Measurements from ENCODE around the gene ZBTB34.
"Not testable (repeated sequence)": the region's sequence is repeated elsewhere in the genome, so short reads cannot be mapped to it uniquely, and the experiment has no call there.

The ZBTB34 gene

DNA sequence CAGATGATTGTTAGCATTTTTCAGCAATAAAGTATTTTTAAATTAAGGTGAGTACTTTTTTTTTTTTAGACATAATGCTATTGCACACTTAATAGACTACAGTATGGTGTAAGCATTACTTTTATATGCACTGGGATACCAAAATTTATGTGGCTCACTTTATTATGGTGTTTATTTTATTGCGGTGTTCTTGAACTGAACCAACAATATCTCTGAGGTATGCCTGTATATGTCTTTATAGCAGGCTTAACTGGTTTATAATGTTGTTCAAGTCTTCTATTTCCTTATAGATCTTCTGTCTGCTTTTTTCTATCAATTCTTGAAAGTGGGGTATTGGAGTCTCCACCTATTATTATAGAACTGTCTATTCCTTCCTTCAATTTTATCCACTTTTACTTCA is 37.6 kb upstream of the ZBTB34 start:
- in situ Hi-C loops (cut with MboI; ENCODE audit: low pct_unique_long_range_greater_than_20kb, low sequenced_read_pairs, unreplicated experiment) = no loop called here
- no peak for DNase-seq (ENCODE audit: low spot score)
- TF ChIP-seq, protein P1, sequence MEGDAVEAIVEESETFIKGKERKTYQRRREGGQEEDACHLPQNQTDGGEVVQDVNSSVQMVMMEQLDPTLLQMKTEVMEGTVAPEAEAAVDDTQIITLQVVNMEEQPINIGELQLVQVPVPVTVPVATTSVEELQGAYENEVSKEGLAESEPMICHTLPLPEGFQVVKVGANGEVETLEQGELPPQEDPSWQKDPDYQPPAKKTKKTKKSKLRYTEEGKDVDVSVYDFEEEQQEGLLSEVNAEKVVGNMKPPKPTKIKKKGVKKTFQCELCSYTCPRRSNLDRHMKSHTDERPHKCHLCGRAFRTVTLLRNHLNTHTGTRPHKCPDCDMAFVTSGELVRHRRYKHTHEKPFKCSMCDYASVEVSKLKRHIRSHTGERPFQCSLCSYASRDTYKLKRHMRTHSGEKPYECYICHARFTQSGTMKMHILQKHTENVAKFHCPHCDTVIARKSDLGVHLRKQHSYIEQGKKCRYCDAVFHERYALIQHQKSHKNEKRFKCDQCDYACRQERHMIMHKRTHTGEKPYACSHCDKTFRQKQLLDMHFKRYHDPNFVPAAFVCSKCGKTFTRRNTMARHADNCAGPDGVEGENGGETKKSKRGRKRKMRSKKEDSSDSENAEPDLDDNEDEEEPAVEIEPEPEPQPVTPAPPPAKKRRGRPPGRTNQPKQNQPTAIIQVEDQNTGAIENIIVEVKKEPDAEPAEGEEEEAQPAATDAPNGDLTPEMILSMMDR (IDR thresholded peaks at IDR 0.05; ENCODE audit: extremely low read depth, insufficient read depth, missing control alignments) = no peak

DNA sequence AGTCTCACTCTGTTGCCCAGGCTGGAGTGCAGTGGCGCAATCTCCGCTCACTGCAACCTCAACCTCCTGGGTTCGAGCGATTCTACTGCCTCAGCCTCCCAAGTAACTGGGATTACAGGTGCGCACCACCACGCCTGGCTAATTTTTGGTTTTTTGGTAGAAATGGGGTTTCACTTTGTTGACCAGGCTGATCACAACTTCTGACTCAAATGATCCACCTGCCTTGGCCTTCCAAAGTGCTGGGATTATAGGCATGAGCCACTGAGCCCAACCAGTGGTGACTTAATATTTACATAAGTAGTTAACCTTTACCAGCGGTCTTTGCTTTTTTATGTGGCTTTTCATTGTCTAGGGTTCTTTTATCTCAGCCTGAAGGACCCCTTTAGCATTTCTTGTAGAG is 36.4 kb upstream of the ZBTB34 start:
- in situ Hi-C loops (cut with MboI; ENCODE audit: low pct_unique_long_range_greater_than_20kb, low sequenced_read_pairs, unreplicated experiment); DNase-seq (ENCODE audit: low spot score): not testable (repeated sequence)

DNA sequence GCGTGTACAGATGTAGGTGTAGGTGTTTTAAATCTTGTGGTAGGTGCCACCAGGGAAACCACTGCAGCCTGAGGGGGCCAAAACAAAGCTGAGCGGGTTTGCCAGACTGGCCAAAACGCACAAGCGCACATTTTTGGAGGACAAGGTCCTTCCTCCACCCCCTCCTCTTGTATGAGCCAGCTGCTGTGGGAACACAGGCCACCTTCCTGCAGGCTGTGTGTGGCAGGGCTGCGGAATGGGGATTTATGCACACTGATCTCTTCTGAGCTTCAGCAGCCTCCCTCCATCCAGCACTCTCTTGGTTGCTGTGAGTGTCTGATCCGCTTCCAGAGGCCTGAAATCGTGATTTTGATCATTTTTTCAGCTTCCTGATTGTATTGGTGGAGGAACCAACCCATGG is 33.2 kb upstream of the ZBTB34 start:
- TF ChIP-seq, protein P1 (IDR thresholded peaks at IDR 0.05; ENCODE audit: extremely low read depth, insufficient read depth, missing control alignments) = no peak
- in situ Hi-C loops (cut with MboI; ENCODE audit: low pct_unique_long_range_greater_than_20kb, low sequenced_read_pairs, unreplicated experiment) = no loop called here
- no peak for DNase-seq (ENCODE audit: low spot score)

DNA sequence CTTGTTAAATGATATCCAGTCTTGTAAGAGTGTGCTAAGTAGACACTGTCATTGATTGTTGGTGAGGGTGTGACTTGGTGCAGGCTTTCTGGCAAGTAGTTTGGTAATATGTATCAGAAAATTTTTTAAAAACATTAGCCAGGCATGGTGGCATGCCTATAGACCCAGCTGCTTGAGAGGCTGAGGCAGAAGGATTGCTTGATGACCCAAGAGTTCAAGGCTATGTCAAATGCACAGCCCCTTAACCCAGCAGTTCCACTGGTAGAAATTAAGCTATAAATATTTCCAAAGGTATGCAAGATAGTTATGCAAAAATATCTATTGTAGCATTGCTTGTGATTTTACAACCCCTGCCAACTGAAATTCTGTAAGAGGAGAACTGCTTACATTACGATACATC is 31.4 kb upstream of the ZBTB34 start:
- TF ChIP-seq, protein P1 (IDR thresholded peaks at IDR 0.05; ENCODE audit: extremely low read depth, insufficient read depth, missing control alignments) = no peak
- in situ Hi-C loops (cut with MboI; ENCODE audit: low pct_unique_long_range_greater_than_20kb, low sequenced_read_pairs, unreplicated experiment) = no loop called here
- DNase-seq (ENCODE audit: low spot score) = no peak

DNA sequence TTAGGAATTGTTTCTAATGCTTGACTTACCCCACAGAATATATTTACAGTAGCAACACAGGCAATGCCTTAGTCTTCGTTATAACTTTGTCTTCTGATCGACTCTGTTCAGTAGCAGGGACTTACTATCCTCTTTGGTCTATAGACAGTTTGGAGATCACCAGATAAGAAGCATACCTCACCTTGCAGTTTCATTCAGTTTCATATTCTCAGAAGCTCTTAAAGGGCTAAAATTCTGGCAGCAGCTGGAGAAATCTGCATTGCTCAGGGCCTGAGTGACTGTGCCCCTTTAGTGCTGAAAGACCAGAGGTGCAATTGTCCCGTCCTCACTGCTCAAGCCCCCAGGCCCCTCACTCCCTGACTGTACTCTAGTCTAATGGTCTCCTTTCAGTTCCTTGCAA is 29.6 kb upstream of the ZBTB34 start:
- TF ChIP-seq, protein P1 (IDR thresholded peaks at IDR 0.05; ENCODE audit: extremely low read depth, insufficient read depth, missing control alignments) = no peak
- in situ Hi-C loops (cut with MboI; ENCODE audit: low pct_unique_long_range_greater_than_20kb, low sequenced_read_pairs, unreplicated experiment) = no loop called here
- no peak for DNase-seq (ENCODE audit: low spot score)

DNA sequence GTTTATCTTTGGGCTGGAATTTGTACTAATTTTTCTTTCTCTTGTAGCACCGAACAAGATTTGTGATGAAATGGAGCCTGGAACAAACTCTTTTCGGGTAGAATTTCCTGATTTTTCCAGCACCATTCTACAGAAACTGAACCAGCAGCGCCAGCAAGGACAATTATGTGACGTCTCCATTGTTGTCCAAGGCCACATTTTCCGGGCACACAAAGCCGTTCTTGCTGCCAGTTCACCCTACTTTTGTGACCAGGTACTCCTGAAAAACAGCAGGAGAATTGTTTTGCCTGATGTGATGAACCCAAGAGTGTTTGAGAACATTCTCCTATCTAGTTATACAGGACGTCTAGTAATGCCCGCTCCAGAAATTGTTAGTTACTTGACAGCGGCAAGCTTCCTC is 28.0 kb upstream of the ZBTB34 start:
- DNase-seq (ENCODE audit: low spot score) = no peak
- TF ChIP-seq, protein P1 (IDR thresholded peaks at IDR 0.05; ENCODE audit: extremely low read depth, insufficient read depth, missing control alignments) = no peak
- in situ Hi-C loops (cut with MboI; ENCODE audit: low pct_unique_long_range_greater_than_20kb, low sequenced_read_pairs, unreplicated experiment) = no loop called here

DNA sequence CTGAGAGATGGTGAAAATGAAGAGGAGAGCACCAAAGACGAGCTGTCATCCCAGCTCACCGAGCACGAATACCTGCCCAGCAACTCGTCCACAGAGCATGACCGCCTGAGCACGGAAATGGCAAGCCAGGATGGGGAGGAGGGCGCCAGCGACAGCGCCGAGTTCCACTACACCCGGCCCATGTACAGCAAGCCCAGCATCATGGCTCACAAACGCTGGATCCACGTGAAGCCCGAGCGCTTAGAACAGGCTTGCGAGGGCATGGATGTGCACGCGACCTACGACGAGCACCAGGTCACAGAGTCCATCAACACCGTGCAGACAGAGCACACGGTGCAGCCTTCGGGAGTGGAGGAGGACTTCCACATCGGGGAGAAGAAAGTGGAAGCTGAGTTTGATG is 27.4 kb upstream of the ZBTB34 start:
- in situ Hi-C loops (cut with MboI; ENCODE audit: low pct_unique_long_range_greater_than_20kb, low sequenced_read_pairs, unreplicated experiment) = no loop called here
- DNase-seq (ENCODE audit: low spot score) = no peak
- TF ChIP-seq, protein P1 (IDR thresholded peaks at IDR 0.05; ENCODE audit: extremely low read depth, insufficient read depth, missing control alignments) = no peak

Measured in GM13977 (cell line).